Large intestine (tissue), 3 donors: Measurements from ENCODE around the gene KLK8. TPM values are rescaled to one million over a fixed set of nuclear protein-coding genes. Genes with fewer than 3 reads are reported as not detected.
A peak's percentile ranks its signal among the peaks of the same experiment; 100 is the strongest.
"Not testable (repeated sequence)": the region's sequence is repeated elsewhere in the genome, so short reads cannot be mapped to it uniquely, and the experiment has no call there.

Source experiments
- DNase-seq, 2 donors: peaks; one replicate each; pipeline versions ENCODE4 v3.0.0 to v3.0.0-alpha.2; 2013
- H3K27ac ChIP-seq: one replicate; pipeline ENCODE4 v1.5.1; 2013; ENCODE audit warnings: low read length
- H3K27me3 ChIP-seq: 2 replicates; pipeline ENCODE4 v1.6.1; 2013; ENCODE audit warnings: low read length; ENCODE audit not compliant: control insufficient read depth, insufficient read depth
- H3K36me3 ChIP-seq: 2 replicates; pipeline ENCODE4 v1.6.1; 2013; ENCODE audit warnings: low read length; ENCODE audit not compliant: control insufficient read depth, insufficient read depth
- H3K4me1 ChIP-seq: one replicate; pipeline ENCODE4 v1.6.1; 2013; ENCODE audit warnings: low read length; ENCODE audit not compliant: control insufficient read depth, insufficient read depth
- H3K4me3 ChIP-seq: one replicate; pipeline ENCODE4 v1.5.1; 2013; ENCODE audit warnings: low read length
- H3K9me3 ChIP-seq: one replicate; pipeline ENCODE4 v1.6.1; 2013; ENCODE audit warnings: mild to moderate bottlenecking, low read depth, low read length, moderate library complexity; ENCODE audit not compliant: control insufficient read depth
- WGBS: methylation state at CpG from one replicate; pipeline ENCODE4 v1.1.5; 2013; ENCODE audit warnings: low lambda C conversion rate; ENCODE audit not compliant: insufficient coverage; 5-methylcytosine and 5-hydroxymethylcytosine counted together
- polyA plus RNA-seq: library from polyadenylated mRNA; unstranded; fragments of 120-200 nt; gene quantifications from one replicate; pipeline ENCODE4 v1.2.1, GENCODE V29; 2013

Gene KLK8
- polyA plus RNA-seq, 1 donor = 0.79 TPM

GRCh38 chr19:50972795-50973376 lies 28.5 kb downstream of the KLK8 start:
- H3K27me3 ChIP-seq = peaks cover 4% of the 10 kb centered on the region
- no peaks in the 10 kb centered on the region for H3K36me3 ChIP-seq
- H3K9me3 ChIP-seq = no peaks in the 10 kb centered on the region
- H3K4me1 ChIP-seq = no peaks in the 10 kb centered on the region
- no CpG with 5 or more reads among the region's 9 CpGs for WGBS
- no peak overlapping the region for H3K4me3 ChIP-seq
- no peak overlapping the region for H3K27ac ChIP-seq
- no peak for DNase-seq

GRCh38 chr19:50969810-50970209 lies 31.6 kb downstream of the KLK8 start:
- H3K27ac ChIP-seq, H3K36me3 ChIP-seq, H3K4me1 ChIP-seq, H3K27me3 ChIP-seq, H3K4me3 ChIP-seq, DNase-seq, H3K9me3 ChIP-seq: not testable (repeated sequence)
- WGBS = 83% methylated on average over 1 of the region's 3 CpGs

- Histone ChIP-seq H3K36me3 (no peaks in the 10 kb centered on the region), H3K4me1 (no peaks in the 10 kb centered on the region), H3K27me3 (no peaks in the 10 kb centered on the region), H3K4me3 (no peak within 1 kb of the TSS), H3K27ac (no peak within 1 kb of the TSS), H3K9me3 (no peaks in the 10 kb centered on the region)
- DNase-seq = no peak
- WGBS = no CpG with 5 or more reads among the region's 19 CpGs
Measured at GRCh38 chr19:50969413-50969760, 32.0 kb downstream of the KLK8 start, which contains the start of gene KLK6. KLK6 (minus strand) TSS chr19:50969591; CDS start chr19:50968104, 1,487 bp downstream.

GRCh38 chr19:50968716-50969412 lies 32.5 kb downstream of the KLK8 start:
- no peaks in the 10 kb centered on the region for H3K9me3 ChIP-seq
- DNase-seq = no peak
- no peaks in the 10 kb centered on the region for H3K36me3 ChIP-seq
- H3K27me3 ChIP-seq = no peaks in the 10 kb centered on the region
- H3K4me1 ChIP-seq = no peaks in the 10 kb centered on the region
- no CpG with 5 or more reads among the region's 7 CpGs for WGBS
- H3K4me3 ChIP-seq = no peak overlapping the region
- no peak overlapping the region for H3K27ac ChIP-seq

- no peak for DNase-seq
- Histone ChIP-seq H3K36me3 (no peaks in the 10 kb centered on the region), H3K27me3 (no peaks in the 10 kb centered on the region), H3K4me1 (no peaks in the 10 kb centered on the region), H3K27ac (no peak overlapping the region), H3K4me3 (no peak overlapping the region), H3K9me3 (no peaks in the 10 kb centered on the region)
- WGBS = no CpG with 5 or more reads among the region's 20 CpGs
Measured at GRCh38 chr19:50967929-50968715, 33.3 kb downstream of the KLK8 start.

GRCh38 chr19:50964266-50964665 lies 37.1 kb downstream of the KLK8 start:
- no peaks in the 10 kb centered on the region for H3K36me3 ChIP-seq
- H3K4me1 ChIP-seq = no peaks in the 10 kb centered on the region
- no peak overlapping the region for H3K27ac ChIP-seq
- H3K4me3 ChIP-seq = no peak overlapping the region
- WGBS = no CpG with 5 or more reads among the region's 3 CpGs
- H3K9me3 ChIP-seq = no peaks in the 10 kb centered on the region
- no peaks in the 10 kb centered on the region for H3K27me3 ChIP-seq
- no peak for DNase-seq

- no peak overlapping the region for H3K4me3 ChIP-seq
- no peak for DNase-seq
- no peak overlapping the region for H3K27ac ChIP-seq
- no peaks in the 10 kb centered on the region for H3K27me3 ChIP-seq
- no peaks in the 10 kb centered on the region for H3K4me1 ChIP-seq
- H3K36me3 ChIP-seq = no peaks in the 10 kb centered on the region
- no CpG with 5 or more reads among the region's 6 CpGs for WGBS
- H3K9me3 ChIP-seq = no peaks in the 10 kb centered on the region
Measured at GRCh38 chr19:50963381-50963780, 38.0 kb downstream of the KLK8 start.

GRCh38 chr19:50962245-50962644 lies 39.2 kb downstream of the KLK8 start:
- no peak overlapping the region for H3K4me3 ChIP-seq
- no peak for DNase-seq
- no peaks in the 10 kb centered on the region for H3K4me1 ChIP-seq
- WGBS = no CpG with 5 or more reads among the region's 1 CpG
- no peaks in the 10 kb centered on the region for H3K9me3 ChIP-seq
- no peak overlapping the region for H3K27ac ChIP-seq
- H3K27me3 ChIP-seq = no peaks in the 10 kb centered on the region
- no peaks in the 10 kb centered on the region for H3K36me3 ChIP-seq

- Histone ChIP-seq H3K27ac (no peak overlapping the region), H3K4me1 (no peaks in the 10 kb centered on the region), H3K27me3 (no peaks in the 10 kb centered on the region), H3K4me3 (no peak overlapping the region), H3K36me3 (no peaks in the 10 kb centered on the region), H3K9me3 (no peaks in the 10 kb centered on the region)
- 72% methylated on average over 3 of the region's 9 CpGs for WGBS
- DNase-seq = peak in 1 of 2 donors; percentile 12
Measured at GRCh38 chr19:50959731-50960500, 41.5 kb downstream of the KLK8 start.

GRCh38 chr19:50957587-50957986 lies 43.8 kb downstream of the KLK8 start:
- 86% methylated on average over 4 of the region's 8 CpGs for WGBS
- H3K36me3 ChIP-seq = no peaks in the 10 kb centered on the region
- no peak for DNase-seq
- no peaks in the 10 kb centered on the region for H3K9me3 ChIP-seq
- H3K27me3 ChIP-seq = no peaks in the 10 kb centered on the region
- H3K4me1 ChIP-seq = no peaks in the 10 kb centered on the region
- no peak overlapping the region for H3K27ac ChIP-seq
- no peak overlapping the region for H3K4me3 ChIP-seq
